Left kidney (tissue), 2 donors: ENCODE data around the gene ATG7. TPM values are rescaled to one million over a fixed set of nuclear protein-coding genes. Genes with fewer than 3 reads are reported as not detected.

Experiments used
- DNase-seq: peaks from one replicate; pipeline ENCODE4 v3.0.0-alpha.2; 2013
- polyA plus RNA-seq: library from polyadenylated mRNA; unstranded; fragments of 120-200 nt; gene quantifications from one replicate; pipeline ENCODE4 v1.2.1, GENCODE V29; 2013; ENCODE audit not compliant: insufficient read length

Gene ATG7
- polyA plus RNA-seq, 1 donor = 27.8 TPM

DNA sequence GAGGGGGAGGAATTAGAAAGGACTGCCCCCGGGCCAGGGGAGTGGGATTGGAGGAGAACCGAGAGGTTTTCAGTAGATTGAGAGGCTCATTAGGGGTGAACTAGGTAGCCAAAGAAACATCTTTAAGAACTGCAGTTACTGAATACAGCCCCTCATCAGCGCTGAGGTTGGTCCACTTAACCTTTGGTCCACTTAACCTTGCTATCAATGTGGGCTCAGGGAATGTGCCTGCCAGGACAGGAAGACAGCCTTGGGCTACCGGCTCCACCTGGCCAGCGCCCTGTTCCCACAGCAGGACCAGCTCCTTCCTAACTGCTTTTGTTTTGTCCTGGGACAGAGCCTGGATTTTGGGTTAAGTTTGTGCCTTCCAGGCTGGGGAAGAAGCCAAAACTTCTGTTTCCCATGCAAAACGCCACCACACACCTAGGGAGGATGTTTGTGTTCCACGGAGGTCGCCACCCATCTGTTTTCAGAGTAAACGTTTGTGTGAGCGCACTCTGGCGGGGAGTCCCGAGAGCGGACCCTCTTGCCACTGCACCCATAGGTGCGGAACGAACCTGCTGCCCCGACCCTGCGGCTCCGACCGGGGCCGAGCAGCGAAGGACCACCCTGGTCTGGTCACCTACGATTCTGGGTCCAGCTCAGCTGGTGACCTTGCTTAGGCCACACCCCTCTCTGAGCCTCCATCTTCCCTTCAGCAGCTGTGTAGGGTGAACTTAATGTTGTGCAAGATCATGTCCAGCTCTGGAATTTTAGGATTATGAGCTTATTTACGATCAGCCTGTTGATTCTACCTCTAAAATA is 264.1 kb downstream of the ATG7 start:
- no peak for DNase-seq

GRCh38 chr3:11536936-11537612 is 264.9 kb downstream of the ATG7 start:
- DNase-seq = no peak

- DNase-seq = no peak
Observed at GRCh38 chr3:11538581-11538980, 266.4 kb downstream of the ATG7 start.

GRCh38 chr3:11539218-11539617 is 267.0 kb downstream of the ATG7 start:
- no peak for DNase-seq

DNA sequence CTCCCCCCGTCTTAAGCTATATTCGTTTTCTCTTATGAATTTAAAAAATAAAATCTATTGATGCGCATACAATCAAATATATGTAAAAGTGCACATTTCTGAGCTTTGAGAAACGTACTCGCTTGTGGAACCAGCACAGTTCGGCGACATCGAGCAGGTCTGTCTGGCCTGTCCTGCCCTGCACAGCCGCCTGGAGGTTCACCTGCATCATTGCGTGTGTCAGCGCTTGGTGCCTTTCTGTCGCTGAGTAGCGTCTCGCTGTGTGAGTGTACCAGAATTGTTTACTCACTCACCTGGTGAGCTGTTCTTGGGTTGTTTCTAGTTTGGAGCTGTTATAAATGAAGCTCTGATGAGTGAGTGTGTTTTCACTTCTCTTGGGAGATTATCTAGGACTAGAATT is 267.5 kb downstream of the ATG7 start:
- no peak for DNase-seq

DNA sequence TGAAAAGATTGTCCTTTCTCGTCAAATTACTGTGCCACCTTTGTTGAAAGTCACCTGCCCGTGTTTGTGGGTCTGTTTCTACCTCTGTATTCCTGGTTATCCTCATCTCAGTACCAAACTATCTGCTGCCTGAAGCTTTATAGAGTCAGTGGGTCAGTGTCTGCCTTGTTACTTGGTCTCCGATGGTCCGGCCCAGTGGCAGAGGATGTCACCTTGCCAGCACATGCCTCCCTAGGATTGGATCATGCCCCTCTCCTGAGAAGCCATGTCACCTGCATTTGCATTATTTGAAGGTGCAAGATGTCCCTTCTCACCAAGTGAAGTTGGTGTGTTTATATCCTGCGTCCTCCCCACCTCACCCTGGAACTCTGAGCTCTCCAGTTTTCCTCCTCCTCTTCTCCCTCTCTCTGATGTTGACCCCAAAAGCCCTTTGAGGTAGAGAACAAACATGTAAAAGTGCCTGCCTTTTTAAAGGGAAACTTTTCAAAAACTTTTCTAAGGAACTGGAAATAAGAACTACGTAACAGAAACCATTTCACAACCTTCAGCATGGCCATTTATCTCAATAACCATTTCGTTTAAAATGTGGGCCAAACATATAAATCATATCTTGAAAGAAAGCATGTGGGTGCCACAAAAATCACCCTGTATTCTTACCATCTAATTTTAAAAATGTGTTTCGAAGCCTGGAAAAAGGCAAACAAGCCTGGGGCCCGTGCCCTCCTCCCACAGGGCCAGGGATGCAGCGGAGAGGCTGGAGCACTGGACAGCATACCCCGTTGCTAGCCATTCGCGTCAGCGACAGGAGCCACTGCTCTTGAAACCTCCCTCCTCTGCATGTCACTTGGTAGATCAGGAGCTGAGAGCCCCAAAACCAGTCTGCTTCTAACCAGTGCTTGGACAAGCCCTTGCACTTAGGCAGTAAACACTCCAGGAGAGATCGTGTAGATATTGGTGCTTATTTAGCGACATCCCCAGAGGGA is 269.4 kb downstream of the ATG7 start:
- DNase-seq = no peak

GRCh38 chr3:11542551-11542950 is 270.4 kb downstream of the ATG7 start:
- DNase-seq = no peak

- DNase-seq = no peak
Observed at GRCh38 chr3:11543141-11543947, 271.1 kb downstream of the ATG7 start.

DNA sequence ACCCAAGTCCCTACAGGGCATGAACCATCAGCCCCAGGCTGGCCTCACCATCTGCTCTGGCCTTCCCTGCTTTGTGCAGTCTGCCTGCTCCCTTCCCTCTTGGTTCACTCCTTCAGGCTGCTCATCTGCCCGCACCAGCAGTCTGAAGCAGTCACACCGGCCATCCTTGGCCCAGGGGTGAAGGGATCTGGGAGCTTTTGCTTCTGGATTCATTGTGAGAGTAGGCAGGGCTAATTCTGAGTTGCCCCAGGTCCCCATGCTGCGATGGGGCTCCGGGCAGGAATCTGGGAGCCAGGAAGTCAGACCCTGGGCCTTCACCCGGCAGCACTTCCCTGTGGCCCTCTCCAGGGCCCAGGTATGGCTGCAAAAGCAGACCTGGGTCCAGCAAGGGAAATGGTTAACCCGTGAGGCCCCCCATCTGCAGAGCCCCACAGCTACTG is 271.8 kb downstream of the ATG7 start:
- no peak for DNase-seq

- DNase-seq = no peak
Observed at GRCh38 chr3:11544412-11545181, 272.4 kb downstream of the ATG7 start.

GRCh38 chr3:11545186-11545851 is 273.1 kb downstream of the ATG7 start:
- DNase-seq = no peak

- DNase-seq = no peak
Observed at GRCh38 chr3:11546657-11547302, 274.6 kb downstream of the ATG7 start.

- no peak for DNase-seq
Observed at GRCh38 chr3:11547498-11547897, 275.3 kb downstream of the ATG7 start.

DNA sequence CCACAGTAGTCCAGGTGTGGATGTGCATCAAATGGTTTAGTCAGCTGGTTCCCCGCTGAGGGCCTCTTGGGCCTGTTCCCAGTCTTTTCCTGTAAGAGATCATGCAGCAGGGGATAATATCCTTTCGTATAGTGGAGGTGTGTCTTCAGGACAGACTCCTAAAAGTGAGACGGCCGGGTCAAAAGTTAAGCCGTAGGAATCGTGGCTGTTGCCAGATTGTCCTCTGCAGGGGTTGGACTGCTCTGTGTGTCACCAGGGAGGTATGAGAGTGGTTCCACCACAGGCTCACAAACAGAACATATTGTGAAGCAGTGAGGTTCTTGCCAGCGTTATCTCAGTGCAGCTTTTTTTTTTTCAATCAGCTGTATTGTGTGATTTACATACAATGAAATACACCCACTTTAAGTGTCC is 276.5 kb downstream of the ATG7 start:
- no peak for DNase-seq

DNA sequence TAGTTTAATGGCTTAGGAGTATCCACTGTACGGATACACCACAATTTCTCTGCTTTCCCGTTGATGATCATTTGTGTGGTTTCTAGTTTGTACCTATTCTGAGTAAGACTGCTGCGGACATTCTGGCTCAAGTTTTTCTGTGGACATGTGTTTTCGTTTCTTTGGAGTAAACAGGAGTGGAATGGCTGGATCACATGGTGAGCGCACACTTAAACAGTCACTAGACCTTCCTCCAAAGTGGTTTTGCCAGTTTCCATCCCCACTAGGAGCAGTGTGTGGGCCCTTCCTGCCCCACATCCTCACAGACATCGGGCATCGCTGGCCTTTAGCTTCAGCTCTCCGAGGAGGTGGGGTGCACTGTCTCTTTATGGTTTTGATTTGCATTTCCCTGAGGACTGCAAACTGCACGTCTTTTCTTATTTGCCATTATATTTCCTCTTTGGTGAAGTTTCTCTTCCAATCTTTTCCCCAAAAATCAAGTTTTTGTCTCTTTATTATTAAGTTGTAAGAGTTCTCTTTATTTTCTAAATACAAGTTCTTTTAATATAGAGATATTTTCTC is 277.5 kb downstream of the ATG7 start:
- no peak for DNase-seq

GRCh38 chr3:11551036-11551435 is 278.8 kb downstream of the ATG7 start:
- DNase-seq = no peak

DNA sequence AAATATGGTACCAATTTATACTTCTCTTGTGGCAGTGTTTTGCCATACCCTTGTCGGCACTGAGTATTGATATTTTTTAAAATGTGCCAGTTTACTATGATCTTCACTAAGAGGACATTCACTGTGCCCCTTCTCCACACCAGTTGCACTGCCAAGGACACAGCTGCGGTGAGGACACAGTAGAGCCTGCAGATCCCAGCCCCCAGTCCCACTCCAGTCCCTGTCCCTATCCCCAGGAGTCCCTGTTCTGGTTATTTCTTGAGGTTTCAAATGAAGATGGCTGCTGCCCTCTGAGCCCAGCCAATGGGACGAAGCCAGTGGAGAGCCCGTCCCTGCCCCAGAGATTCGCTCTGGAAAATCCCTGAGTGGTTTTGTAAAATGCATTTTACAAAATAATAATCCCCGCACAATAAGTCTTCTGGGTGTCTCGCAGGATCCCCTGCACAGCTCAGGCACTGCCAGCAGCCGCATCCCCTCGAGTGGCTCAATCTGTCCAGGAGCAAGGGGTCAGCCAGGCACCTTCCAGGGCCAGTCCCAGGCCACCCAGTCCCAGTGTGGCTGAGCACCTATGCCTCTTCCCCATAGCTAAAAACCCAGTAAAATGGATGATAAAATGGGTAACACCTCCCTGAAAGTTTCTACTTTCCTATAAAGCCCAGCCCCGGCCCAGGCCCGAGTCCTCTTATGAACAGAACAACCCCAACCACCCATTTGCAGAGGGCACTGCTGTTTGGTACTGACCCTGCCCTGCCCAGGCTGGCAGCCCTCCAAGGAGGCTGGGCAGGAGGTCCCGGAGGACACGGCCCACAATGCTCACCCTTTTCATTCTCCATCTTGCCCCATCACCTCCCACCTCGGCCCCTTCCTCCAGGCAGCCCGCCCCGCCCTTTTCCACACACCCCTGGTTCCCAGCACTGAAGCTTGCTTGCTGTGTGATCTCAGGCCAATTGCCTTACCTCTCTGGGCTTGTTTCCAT is 280.4 kb downstream of the ATG7 start:
- DNase-seq = no peak
